Stimulated activated naive CD8-positive, alpha-beta T cell treated with anti-CD3 and anti-CD28 coated beads, Interleukin-15, Interleukin-2, amounts not matched to agents 100 U/mL and 50 U/mL, for 24 hours (primary cell): Measurements from ENCODE around the gene KCNJ9.

ENCODE experiments used
- ATAC-seq: fragments of 150-1000 bp; cut with Tn5 transposase; one replicate; pipeline ENCODE4 v1.10.0; 2021
- DNase-seq: peaks from one replicate; pipeline ENCODE4 v3.0.0; 2021

Gene KCNJ9

DNA sequence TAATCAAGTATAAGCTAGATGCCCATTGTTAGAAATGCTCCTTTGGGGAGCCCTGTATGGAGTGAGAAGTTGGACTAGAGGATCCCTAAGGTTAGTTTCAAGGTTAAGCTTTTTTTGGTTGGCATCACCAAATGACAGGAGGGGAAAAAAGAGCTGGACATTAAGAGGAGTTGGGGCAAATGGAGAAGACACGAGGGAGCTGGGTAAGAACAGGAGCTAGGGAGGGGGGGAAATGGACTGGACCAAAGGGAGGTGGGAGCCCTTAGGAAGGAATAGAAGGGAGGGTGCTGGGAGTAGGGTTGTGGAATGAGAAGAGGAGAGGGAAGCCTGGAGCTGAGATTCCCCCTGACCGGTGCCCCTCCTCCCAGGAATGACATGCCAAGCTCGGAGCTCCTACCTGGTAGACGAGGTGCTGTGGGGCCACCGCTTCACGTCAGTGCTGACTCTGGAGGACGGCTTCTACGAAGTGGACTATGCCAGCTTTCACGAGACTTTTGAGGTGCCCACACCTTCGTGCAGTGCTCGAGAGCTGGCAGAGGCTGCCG, 5.9 kb downstream of the KCNJ9 start:
- DNase-seq = no peak
- ATAC-seq = no peak

DNA sequence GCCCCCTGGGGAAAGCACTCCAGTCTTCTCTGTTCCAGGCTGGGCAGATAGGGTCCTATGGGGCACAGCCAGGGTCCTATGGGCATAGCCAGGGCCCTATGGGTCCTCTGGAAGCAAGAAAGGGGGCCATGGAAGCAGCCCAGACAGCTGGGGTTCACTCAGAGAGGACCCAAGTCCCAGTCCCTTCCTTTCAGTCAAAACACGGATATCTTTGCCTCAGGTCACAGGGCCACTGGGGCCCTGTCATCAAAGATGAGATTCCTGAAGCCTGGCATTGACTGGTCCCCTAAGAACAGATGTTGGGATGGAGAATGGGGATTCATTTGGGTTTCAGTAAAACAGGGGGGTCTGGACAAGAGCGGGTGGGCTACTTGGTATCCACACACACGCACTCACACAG, 8.5 kb downstream of the KCNJ9 start:
- no peak for ATAC-seq
- DNase-seq = no peak

DNA sequence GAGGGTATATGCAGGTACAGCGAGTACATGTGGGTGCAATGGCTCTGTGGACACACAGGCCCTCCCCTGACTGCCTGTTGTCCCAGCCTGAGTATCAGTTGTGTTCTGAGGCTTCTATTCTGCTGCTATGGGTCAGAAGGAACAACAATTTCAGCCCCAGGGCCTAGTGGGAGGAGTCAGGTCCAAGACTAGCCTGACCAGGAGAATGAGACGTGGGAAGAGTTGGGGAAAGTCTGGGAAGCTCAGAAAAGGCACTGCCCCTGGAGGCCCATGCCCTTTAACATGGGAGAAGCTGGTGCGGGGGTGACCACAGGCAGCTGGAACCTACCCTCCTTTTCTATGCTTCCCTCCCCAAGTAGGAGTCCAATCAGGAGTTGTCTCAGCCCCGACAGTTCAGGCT, 9.4 kb downstream of the KCNJ9 start:
- ATAC-seq (no peak), DNase-seq (no peak)

DNA sequence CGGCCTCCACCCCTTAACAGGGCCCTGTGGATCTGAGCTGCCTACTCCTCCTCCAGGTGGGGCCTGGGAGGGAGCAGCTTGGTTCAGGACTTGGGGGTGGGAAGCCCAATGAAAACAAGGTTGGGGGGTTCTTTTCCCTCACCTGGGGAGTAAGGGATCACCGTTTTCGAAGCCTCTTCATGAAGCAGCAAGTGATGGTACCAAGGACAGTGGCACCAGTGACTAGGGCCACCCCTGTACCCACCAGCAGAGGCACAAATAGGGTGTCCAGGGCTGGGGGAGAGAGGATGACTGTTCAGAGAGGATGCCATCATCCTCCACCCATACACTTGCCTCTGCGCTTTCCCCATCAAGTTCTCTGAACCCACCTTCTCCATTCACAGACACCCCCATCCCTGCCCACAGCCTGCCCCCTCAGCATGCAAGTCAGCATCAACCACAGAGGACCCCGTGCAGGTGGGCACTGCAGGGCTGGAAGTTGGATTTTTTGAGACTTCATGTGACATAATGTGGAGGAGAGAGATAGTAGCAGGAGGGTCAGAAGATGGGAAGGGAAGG, 10.4 kb downstream of the KCNJ9 start:
- no peak for DNase-seq
- ATAC-seq = no peak

DNA sequence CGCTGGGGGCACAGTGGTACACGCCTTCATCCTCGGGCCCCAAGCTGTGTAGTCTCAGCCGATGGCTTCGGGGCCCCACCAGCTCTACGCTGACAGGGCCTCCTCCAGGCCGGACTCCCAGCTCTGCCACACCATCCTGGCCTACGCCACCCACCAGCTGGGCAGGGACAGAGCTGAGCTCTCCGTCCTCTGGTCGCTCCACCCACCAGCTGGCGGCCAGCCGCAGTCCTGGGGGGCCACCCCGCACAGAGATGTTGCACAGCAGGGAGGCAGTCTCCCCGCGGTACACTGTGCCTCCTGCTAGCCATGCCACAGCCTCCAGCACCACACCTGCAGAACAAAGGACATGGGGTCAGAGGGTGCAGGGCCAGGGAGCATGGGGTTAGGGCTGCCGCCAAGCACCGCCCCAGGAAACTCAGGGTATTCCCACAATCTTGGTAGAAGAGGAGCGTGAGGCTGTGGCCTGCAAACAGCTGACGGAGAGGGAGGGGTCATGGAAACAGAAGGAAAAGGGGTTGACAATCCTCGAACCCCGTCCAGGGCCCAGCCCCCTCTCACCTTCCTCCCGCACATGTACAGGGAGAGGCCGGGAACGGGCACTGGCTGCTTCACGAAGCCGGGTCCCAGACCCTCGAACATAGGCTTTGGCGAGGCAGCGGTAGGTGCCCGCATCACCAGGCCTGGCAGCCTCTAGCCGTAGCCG, 11.2 kb downstream of the KCNJ9 start:
- ATAC-seq (no peak), DNase-seq (no peak)

DNA sequence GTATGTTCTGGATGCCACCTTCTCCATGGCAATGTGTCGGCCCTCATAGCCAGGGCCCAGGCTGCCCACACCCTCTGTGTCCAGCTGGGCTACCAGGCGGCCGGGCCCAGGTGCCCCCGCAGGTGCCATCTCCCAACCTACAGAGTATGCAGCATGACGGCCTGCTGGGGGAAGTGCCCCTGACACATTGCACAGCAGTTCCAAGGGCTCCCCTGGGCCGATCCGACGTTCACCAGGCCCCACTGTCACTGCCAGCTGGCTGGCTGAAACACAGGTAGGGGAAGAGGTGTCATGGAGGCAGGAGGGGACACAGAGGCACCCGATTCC, 11.7 kb downstream of the KCNJ9 start:
- DNase-seq = no peak
- ATAC-seq = no peak

DNA sequence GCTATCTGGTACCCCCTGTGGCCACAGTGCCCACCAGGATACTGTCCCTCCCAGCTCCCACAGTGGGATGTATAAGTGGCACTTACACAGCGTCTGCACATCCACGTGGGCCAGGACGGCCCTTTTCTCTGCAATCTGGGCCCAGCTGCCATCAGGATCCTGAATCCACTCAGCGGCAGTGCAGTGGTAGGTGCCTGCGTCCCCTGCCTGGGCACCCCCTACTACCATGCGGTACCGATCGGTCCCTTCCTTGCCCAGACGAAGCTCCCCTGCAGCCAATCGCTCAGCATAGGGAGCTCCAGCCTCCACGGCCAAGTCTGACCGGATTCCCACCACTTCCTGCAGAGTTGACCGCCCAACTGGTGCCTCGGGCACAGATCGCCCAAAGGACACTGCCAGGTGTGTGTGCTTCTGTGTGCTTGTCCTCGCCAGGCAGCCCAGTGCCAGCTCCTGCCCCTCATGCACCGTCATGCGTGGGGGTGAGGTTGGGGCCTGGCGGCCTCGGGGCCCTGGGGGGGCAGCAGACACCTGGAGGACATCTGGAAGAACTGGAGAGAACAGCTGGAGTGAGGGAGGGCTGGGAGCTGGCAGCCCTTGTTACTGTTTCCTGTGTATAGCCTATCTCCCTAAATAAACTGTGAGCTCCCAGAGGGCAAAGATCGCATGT, 12.4 kb downstream of the KCNJ9 start:
- ATAC-seq (no peak), DNase-seq (no peak)

DNA sequence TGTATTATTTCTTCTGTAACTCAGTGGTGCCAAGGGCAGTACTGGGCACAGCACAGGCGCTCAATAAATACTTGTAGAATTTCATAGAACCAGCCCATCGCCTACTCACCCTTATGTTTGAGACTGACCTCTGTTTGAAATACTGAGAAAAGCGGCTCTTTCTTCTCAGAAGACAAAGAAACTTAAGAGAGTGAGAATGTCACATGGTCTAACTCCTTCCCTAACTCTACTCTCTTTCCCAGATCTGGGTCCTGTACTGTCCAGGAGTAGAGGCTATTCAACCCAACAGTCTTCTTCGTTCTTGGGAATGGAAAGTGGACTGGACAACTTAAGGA, 12.9 kb downstream of the KCNJ9 start:
- ATAC-seq (no peak), DNase-seq (no peak)

DNA sequence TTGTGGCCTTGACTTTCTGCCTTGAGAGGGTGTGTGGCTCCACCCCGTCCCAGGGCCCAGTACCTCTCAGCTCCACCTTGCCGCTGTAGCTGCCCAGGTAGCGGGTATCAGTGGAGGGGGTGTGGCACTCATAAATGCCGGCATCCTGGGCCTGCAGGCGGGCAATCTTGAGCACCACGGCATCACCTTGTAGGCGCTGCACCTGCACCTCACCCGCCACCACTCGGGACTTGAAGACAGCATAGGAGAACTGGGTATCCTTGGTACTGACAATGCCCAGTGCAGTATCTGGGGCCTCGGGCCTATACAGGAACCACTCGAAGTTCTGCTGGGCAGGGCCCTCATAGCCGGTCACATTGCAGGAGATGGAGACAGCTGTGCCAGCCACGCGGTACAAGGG, 13.5 kb downstream of the KCNJ9 start:
- DNase-seq (no peak), ATAC-seq (no peak)

DNA sequence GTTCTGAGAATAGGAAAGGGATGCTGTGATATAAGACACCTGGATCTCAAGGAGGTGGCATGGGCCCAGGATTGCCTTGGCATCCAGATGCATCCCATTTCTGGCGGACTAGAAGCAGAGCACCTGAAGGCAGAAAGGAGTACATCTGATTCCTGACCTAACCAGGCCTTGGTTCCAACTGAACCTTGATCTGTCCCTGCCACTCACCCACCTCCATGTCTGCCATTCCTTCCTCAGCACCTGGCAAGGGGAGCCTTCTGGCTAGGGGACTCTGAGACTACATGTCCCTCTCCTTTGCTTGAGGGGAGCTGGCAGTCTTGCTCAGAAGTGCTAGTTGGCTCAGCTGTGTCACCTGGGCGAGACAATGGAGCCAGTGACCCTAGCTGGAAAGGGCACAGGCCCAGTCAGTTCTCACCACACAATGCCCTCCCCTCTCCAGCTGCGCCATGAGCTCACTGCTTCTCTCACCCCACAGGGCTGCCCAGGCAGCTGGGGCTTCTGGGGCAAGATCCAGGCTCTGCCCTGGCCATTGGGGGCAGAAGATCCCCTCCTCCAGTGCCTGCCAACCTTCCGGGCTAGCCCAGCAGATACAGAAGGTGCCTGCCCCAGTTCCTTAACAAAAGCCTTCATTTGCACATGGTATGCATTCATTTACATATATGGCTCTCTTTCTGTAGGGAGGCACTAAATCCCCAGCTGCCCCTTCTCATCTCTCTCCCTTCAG, 14.2 kb downstream of the KCNJ9 start:
- no peak for ATAC-seq
- DNase-seq = no peak

DNA sequence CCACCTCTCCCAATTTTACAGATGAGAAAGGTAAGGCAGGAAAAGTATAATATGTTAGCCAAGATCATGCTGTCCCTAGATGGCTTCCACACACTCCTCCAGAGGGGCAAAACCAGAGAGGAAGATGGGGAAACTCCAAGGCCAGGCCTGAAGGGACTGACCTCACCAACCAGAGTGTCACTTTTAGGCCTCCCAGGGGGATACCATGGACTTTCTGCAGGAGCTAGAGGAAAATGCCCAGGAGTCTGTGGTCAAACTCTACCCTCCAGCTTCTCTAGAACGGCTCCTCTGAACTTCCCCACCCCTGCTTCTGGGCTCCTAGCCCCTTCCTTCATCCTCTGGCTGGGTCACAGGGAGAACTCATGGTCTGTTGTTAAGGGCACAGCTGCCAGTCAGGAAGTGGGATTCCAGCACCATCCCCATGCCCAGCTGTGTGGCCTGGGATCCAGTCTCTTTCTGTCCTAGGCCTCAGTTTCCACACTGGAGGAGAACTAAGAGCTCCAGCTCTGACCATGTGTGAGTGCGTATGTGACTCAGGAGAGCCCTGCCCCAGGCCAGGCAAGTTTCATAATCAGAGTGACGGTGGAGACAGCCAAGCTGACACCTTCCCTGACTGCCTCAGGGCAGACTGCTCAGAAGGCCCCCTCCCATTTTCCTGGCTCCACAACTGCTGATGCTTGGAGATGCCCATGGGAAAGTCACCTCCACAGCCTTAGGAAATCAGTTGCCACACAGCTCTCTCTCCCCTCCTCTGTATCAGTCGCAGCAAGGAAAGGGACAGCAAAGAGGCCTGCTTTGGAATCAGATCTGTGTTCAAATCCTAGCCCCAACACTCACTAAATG, 15.2 kb downstream of the KCNJ9 start:
- DNase-seq (no peak), ATAC-seq (no peak)

DNA sequence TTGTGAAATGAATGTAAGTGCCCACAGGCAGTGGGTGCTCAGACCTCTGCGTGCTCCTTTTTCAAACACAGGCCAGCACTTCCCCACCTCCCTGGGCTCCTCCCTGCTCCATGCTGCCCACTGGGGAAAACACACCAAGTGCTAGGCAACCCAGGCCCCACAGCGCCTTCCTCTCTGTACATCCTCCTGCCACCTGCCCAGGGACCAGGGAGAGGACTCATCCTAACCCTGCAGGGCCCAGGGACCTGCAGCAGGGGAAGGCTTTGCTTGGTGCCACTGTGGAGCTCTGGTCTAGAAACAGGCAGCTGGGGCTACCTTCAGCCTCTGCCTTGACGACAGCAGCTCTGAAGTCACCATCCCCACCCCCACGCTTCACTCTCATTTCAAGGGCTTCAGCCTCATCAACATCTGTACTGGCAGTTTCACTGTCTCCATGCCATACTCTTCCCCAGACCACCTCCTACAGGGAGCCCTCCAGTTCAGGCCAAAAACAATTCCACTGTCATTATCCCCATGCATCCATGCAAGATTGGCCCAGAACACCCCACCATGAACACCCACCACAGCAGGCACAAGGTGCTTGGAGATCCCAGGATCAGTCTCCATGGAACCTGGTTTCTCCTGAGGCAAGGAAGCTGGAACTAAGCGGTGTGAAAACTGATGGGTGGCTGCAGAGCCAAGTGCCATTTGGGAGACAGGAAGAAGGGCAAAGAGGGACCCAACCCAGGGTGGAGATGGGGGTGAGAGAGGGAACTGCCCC, 16.0 kb downstream of the KCNJ9 start:
- DNase-seq (peak; percentile 53), ATAC-seq (no peak)

DNA sequence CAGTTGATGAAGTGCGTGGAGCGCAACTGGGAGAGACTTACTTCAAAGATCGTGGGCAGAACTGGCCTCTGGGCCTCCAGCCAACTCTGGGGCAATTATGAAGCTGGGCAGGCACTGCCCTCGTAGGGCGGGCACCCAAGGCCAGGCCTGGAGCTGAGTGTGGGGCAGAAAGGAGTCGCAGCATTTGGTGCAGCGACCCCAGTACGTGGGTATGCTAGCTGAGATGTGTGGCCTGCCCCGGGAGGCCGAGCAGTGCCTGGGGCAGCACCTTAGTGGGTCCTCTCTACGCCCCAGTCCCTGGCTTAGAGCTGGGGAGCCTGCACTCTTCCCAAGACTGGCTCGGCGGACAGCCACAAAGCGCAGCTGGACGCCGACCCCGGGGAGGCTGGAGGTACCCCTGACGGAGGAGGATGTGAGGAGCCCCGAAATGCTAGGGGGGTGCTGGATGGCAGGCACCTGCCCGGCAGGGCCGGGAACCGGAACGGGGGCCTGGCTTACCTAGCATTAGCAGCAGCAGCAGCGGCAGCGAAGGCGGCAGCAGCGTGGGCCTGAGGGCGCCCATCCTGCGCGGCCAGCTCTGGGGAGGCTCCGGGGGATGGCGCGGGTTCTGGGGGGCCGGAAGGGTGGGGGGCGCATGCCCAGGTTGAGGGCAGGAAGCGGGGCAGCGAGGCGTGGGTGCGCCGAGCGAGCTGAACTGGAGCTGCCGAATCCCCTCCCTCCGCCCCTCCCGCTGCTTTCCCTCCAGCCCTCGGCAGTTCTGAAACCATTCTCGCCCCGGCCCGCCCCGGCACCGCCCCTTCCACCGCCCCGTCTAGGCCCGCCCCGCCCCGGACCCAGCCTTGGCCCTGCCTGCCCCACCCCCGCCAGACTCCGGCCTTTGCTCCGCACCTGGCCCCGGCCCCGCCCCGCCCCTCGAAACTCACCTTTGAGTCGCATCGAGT, 16.8 kb downstream of the KCNJ9 start, which contains the start of gene IGSF8:
Gene IGSF8 (minus strand): TSS at position 709 of the 941 bp plus-strand sequence. CDS start 147 bp downstream, at position 562.
- DNase-seq (peak; percentile 95), ATAC-seq (peak; percentile 65)

DNA sequence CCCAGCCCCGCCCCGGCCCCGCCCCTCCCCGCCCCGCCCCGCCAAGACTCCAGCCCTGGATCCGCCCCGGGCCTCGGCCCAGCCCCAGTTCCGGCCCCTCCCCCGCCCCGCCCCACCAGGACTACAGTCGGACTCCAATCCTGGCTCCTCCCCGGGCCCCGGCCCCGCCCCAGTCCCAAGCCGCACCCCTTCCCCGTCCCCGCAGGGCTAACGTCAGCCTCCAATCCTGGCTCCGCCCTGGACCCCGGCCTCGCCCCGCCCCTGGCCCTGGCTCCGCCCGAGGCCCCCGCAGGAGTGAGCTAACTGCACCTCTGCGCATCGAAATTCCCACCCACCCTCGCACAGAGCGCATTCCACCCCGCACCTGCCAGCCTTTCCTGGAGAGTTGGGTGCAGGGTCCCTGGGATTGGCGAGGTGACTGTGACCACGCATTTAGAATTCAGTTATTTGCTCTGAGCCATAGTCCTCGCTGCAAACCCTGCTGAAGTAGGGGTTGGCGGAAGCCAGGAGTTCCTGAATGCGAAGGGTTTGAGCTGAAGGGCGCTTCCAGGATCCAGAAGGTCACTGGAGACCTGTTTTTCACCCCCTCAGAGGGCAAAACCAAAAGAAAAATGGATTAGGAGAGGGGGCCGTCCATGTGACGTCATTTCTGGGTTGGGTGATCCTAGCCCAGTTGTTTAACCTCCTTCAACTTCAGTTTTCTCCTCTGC, 17.7 kb downstream of the KCNJ9 start:
- peak; percentile 87 for ATAC-seq
- DNase-seq = peak; percentile 99

DNA sequence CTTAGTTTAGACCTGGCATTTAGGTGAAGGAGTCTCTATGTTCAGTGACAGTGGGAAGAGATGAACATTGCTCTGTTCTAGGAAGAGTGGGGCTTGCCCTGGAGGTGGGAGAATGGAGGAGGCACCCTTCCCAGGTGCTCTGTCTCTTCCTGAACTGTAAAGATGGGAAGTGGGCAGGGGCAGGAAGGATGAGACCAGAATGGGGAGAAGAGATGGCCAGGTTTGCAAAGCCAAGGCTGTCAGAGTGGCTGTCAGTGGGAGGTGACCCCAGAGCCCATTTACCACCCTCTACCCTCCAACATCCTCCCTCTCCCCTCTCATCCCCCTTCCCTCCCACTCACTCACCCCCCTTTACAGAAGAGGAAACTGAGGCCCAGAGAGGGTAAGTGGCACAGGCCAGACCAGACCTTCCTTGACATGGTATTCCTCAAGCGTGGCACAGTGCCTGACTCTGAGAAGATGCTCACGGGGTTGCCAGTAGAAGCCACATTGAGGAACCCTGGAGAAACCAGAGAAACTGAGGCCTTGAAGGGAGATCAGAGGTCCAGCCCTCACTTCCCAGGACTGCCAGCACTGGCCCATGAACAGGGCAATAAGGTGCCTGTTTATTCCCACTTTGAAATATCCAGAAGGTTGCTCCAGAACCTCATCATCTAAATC, 18.5 kb downstream of the KCNJ9 start:
- ATAC-seq = no peak
- DNase-seq = no peak

DNA sequence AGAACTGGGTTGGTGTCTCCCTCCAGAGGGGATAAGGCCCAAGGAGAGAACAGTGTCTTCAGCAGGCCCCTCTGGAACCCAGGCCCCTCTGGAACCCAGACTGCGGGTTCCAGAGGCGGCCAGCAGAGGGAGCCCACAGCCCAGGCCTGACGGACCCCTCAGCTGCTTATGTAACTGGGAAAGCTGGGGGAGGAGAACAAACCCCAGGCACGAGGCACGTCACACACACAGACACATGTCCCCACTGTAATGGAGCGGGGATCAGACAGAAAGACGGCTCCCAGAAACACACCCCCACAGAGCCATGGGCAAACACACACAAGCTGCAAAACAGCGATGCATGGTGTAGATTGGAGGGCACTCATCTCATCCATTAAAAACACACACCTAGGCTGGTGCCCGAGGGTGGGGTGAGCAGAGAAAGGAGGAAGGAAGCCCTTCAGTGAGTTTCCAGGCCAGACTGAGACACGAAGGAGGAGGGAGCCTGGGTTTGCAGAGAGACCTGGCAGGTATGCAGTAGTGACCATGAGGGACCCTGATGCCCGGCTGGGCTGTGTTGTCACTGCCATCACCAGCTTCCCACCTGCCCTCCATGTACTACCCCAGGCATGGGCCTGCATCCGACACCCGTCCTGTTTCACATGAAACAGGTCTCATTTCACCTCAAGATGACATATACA, 19.8 kb downstream of the KCNJ9 start:
- ATAC-seq = peak; percentile 30
- peak; percentile 83 for DNase-seq

DNA sequence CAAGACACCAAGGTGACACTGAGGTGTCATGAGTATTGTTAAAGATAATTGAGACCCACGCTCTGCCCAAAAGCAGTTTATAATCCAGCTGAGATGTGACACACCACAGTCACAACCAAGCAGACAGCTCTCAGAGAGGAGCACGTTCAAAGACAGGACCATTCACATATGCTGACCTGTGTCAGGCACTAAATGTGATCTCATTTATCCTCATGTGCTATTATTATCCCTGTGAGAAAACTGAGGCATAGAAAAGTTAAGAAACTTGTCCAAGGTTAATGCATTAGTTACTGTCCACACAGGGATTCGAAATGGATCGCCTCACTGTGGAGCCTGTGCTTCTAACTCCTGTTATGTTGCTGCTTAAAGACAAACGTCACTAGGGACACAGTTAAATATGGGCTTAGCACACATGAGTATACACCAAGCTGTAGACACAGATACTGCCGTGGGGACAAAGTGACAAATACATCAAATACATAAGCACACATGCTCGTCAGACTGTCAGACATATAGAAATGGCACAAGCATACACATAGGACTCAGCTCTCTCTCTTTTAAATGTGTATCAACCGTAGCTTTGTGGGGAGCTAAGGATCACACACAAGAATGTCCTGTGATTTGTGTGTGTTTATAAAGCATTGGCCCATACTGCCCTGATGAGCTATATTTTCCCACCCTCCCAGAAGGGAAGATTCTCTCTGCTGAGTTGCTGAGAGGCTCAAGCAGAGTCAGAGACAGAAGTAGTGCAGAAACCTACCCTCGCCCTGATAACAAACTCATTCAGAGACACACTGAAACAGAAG, 20.6 kb downstream of the KCNJ9 start:
- DNase-seq (no peak), ATAC-seq (no peak)
